A549 (cell line): Measurements from ENCODE around the gene ING5. TPM values are rescaled to one million over a fixed set of nuclear protein-coding genes. Genes with fewer than 3 reads are reported as not detected.

Experiments used
- ATAC-seq, 2 experiments: fragments of 200-7000 bp in 1 of 2; fragments of >200 bp in 1 of 2; cut with Nextera tagmentation in 1 of 2; cut with Tn5 transposase in 1 of 2; 3 replicates each; pipeline versions ENCODE4 v1.8.0 to v1.9.1; 2018 to 2020; ENCODE audit warnings: mild to moderate bottlenecking in 1 of 2, moderate library complexity in 1 of 2
- CTCF ChIA-PET: fragments of 300-600 bp; sonication (Branson Sonifier 250); formaldehyde crosslinking; extraction: SDS; loops from one replicate; lab custom pipeline; 2021; ENCODE audit warnings: antibody characterized with exemption, inconsistent platforms; lab: Yijun Ruan, JAX
- POLR2A ChIA-PET: fragments of 350-600 bp; formaldehyde crosslinking; extraction: SDS; loops from one replicate; lab custom pipeline; 2021; ENCODE audit warnings: antibody characterized with exemption, inconsistent platforms; lab: Yijun Ruan, JAX
- DNase-seq, 2 experiments: peaks; one replicate each; pipeline versions ENCODE4 v3.0.0 to v3.0.0-alpha.2; 2011 to 2016; ENCODE audit warnings: low read depth in 1 of 2, low spot score in 1 of 2
- FAIRE-seq: peaks from 2 replicates; lab custom pipeline; 2011; peaks lifted over from hg19 to GRCh38; lab: Jason Lieb, UNC
- H3K27ac ChIP-seq, 2 experiments: fragments of >200 bp; sonication (Bioruptor Twin); formaldehyde crosslinking; 3 replicates each; pipeline ENCODE4 v1.5.1; 2016 to 2017
- H3K4me1 ChIP-seq: fragments of >200 bp; sonication (Bioruptor Twin); formaldehyde crosslinking; 3 replicates; pipeline ENCODE4 v1.6.1; 2016
- H3K4me2 ChIP-seq: fragments of >200 bp; sonication (Bioruptor Twin); formaldehyde crosslinking; 3 replicates; pipeline ENCODE4 v1.6.1; 2016
- H3K4me3 ChIP-seq: fragments of >200 bp; sonication (Bioruptor Twin); formaldehyde crosslinking; 3 replicates; pipeline ENCODE4 v1.5.1; 2016
- H3K9me3 ChIP-seq: fragments of >200 bp; sonication (Bioruptor Twin); formaldehyde crosslinking; 3 replicates; pipeline ENCODE4 v1.6.1; 2016
- EP300 ChIP-seq, 2 experiments: fragments of >200 bp; sonication (Bioruptor Twin); formaldehyde crosslinking; IDR thresholded peaks; 2 replicates in 1 of 2; 3 replicates in 1 of 2; pipeline ENCODE4 v1.6.1; 2016 to 2017
- FOSL2 ChIP-seq, 2 experiments: fragments of 450-650 bp in 1 of 2; fragments of >200 bp in 1 of 2; sonication (Bioruptor Twin) in 1 of 2; formaldehyde crosslinking; IDR thresholded peaks; 2 replicates each; pipeline versions ENCODE4 v1.5.0 to v1.6.1; 2016 to 2020; ENCODE audit warnings: mild to moderate bottlenecking in 1 of 2, moderate library complexity in 1 of 2
- HDAC2 ChIP-seq: fragments of 200-600 bp; sonication (generic); IDR thresholded peaks from 2 replicates; pipeline ENCODE4 v1.6.1; 2016
- HOXA7 ChIP-seq: fragments of 250-450 bp; sonication (Bioruptor Pico); IDR thresholded peaks from 2 replicates; pipeline ENCODE4 v1.5.0; 2020; ENCODE audit warnings: mild to moderate bottlenecking, moderate library complexity
- JUN ChIP-seq, 2 experiments: fragments of >200 bp; sonication (Bioruptor Twin); formaldehyde crosslinking; IDR thresholded peaks; 2 replicates in 1 of 2; 3 replicates in 1 of 2; pipeline ENCODE4 v1.6.1; 2016 to 2017
- JUNB ChIP-seq: fragments of >200 bp; sonication (Bioruptor Twin); formaldehyde crosslinking; IDR thresholded peaks from 2 replicates; pipeline ENCODE4 v1.6.1; 2016
- MAZ ChIP-seq: fragments of 150-350 bp; IDR thresholded peaks from 2 replicates; pipeline ENCODE4 v1.6.1; 2014; ENCODE audit warnings: antibody characterized with exemption, low read depth, low read length, borderline replicate concordance
- NFE2L2 ChIP-seq: fragments of 150-350 bp; conservative IDR thresholded peaks from 2 replicates; pipeline ENCODE4 v1.6.1; 2014; ENCODE audit warnings: low read length
- POLR2AphosphoS2 ChIP-seq: conservative IDR thresholded peaks from 2 replicates; pipeline ENCODE4 v1.6.1; 2012; ENCODE audit warnings: low read length, improper control_type of control experiment, inconsistent platforms
- RAD21 ChIP-seq, 2 experiments: fragments of >200 bp in 1 of 2; sonication (Bioruptor Twin) in 1 of 2; formaldehyde crosslinking in 1 of 2; IDR thresholded peaks in 1 of 2; conservative IDR thresholded peaks in 1 of 2; 2 replicates in 1 of 2; 3 replicates in 1 of 2; pipeline ENCODE4 v1.6.1; 2012 to 2018; ENCODE audit warnings: inconsistent platforms in 1 of 2
- RCOR1 ChIP-seq: fragments of 150-350 bp; IDR thresholded peaks from 2 replicates; pipeline ENCODE4 v1.6.1; 2014; ENCODE audit warnings: antibody characterized with exemption, low read length, low read depth
- ZC3H11A ChIP-seq: fragments of 450-650 bp; IDR thresholded peaks from 2 replicates; pipeline ENCODE4 v1.6.1; 2014; ENCODE audit warnings: antibody characterized with exemption, mild to moderate bottlenecking
- ZNF302 ChIP-seq: fragments of 250-450 bp; sonication (Bioruptor Pico); IDR thresholded peaks from 2 replicates; pipeline ENCODE4 v1.9.0; 2021; ENCODE audit warnings: inconsistent platforms, mild to moderate bottlenecking, moderate library complexity
- WGBS: methylation state at CpG from one replicate; pipeline ENCODE4 v1.1.6; 2017; ENCODE audit errors: missing lambda C conversion rate; 5-methylcytosine and 5-hydroxymethylcytosine counted together
- polyA plus RNA-seq, 4 experiments: library from polyadenylated mRNA; depleted of rRNA in 3 of 4; stranded (reverse); fragments of >200 nt; fragmentation: RNase III in 1 of 4; extraction: RNeasy Plus Mini Kit Qiagen cat#74134 plus additional on column Dnase treatment in 1 of 4; gene quantifications; 2 replicates in 3 of 4; 3 replicates in 1 of 4; pipeline ENCODE4 v1.2.3, GENCODE V29; 2011 to 2017
- TF ChIP-seq, protein P1 (sequence below): fragments of 250-450 bp; sonication (Bioruptor Pico); IDR thresholded peaks from 2 replicates; pipeline ENCODE4 v1.5.0; 2021; ENCODE audit warnings: mild to moderate bottlenecking, moderate library complexity, borderline replicate concordance
- TF ChIP-seq, protein P2 (sequence below): fragments of 150-350 bp; IDR thresholded peaks from 2 replicates; pipeline ENCODE4 v1.6.1; 2014; ENCODE audit warnings: low read depth, mild to moderate bottlenecking, low read length
- TF ChIP-seq, protein P3 (sequence below): IDR thresholded peaks from 2 replicates; pipeline ENCODE4 v1.6.1; 2012; ENCODE audit warnings: low read depth, borderline replicate concordance
- TF ChIP-seq, protein P4 (sequence below): fragments of 200-600 bp; sonication (generic); IDR thresholded peaks from 2 replicates; pipeline ENCODE4 v1.6.1; 2016; ENCODE audit warnings: antibody characterized with exemption, mild to moderate bottlenecking, moderate library complexity
- TF ChIP-seq, protein P5 (sequence below): fragments of >200 bp; sonication (Bioruptor Twin); formaldehyde crosslinking; IDR thresholded peaks from 3 replicates; pipeline ENCODE4 v1.5.1; 2016

Gene ING5
- polyA plus RNA-seq, 2 of the 4 experiments (the other 2 are of a cell fraction), result 28.6 to 29.6 TPM

DNA sequence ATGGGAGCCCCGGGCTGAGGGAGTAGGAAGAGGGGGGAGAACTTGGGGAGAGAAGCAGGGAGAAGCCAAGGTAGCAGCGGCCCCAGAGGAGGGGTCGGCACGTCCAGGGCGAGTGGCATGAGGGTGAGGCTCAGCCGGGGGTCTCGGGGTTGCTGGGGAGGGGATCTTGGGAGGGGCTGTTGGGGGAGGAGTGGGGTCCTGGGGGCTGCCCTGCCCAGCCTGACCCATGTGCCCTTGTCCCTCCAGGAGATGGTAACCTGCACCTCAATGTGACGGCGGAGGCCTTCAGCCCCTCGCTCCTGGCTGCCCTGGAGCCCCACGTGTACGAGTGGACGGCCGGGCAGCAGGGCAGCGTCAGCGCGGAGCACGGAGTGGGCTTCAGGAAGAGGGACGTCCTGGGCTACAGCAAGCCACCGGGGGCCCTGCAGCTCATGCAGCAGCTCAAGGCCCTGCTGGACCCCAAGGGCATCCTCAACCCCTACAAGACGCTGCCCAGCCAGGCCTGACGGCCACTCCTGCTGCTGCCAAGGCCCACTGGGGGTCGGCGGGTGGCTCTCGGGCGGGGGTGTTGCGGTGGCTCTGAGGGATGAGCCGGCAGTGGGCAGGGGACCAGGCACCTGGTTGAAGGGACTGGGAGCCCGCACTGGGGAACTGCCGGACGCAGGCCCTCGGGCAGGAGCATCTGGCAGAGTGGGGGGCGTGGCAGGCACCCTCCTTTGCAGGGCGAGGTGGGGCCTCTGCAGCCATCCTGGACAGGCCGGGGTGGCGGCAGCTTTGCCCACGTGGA lies 65.8 kb downstream of the ING5 start:
- WGBS, result 80% methylated on average over 19 of the region's 37 CpGs
- ATAC-seq, result peak in 1 of 2 experiments; percentile 19; a peak in 2 of 6 replicates
- no peak for FAIRE-seq

More for the DNA sequence above, 65.8 kb downstream of the ING5 start:
- no peaks in the 10 kb centered on the region for H3K4me1 ChIP-seq
- no peak overlapping the region for H3K4me3 ChIP-seq
- POLR2A ChIA-PET, result no interaction called here
- H3K27ac ChIP-seq, result no peak overlapping the region
- CTCF ChIA-PET, result interaction anchor here (1.0 kb wide), 1 partner anchor 10 kb away, joined by 3 read pairs; no protein-coding TSS in a partner anchor
- no peaks in the 10 kb centered on the region for H3K9me3 ChIP-seq
- DNase-seq, result no peak
- H3K4me2 ChIP-seq, result no peak overlapping the region
- TF ChIP-seq RAD21 (conservative IDR thresholded peaks at IDR 0.05 in 1 of 2, IDR thresholded peaks at IDR 0.05 in 1 of 2) (no peak), HDAC2 (no peak), EP300 (IDR thresholded peaks at IDR 0.05) (no peak), JUNB (no peak), RCOR1 (no peak), HOXA7 (CRISPR knock-in tag) (no peak), MAZ (no peak), FOSL2 (IDR thresholded peaks at IDR 0.05) (no peak), FOSL2 (CRISPR knock-in tag; IDR thresholded peaks at IDR 0.05) (no peak), NFE2L2 (no peak), ZC3H11A (no peak), POLR2AphosphoS2 (no peak), ZNF302 (no peak), JUN (IDR thresholded peaks at IDR 0.05) (no peak)
- TF ChIP-seq, protein P1, sequence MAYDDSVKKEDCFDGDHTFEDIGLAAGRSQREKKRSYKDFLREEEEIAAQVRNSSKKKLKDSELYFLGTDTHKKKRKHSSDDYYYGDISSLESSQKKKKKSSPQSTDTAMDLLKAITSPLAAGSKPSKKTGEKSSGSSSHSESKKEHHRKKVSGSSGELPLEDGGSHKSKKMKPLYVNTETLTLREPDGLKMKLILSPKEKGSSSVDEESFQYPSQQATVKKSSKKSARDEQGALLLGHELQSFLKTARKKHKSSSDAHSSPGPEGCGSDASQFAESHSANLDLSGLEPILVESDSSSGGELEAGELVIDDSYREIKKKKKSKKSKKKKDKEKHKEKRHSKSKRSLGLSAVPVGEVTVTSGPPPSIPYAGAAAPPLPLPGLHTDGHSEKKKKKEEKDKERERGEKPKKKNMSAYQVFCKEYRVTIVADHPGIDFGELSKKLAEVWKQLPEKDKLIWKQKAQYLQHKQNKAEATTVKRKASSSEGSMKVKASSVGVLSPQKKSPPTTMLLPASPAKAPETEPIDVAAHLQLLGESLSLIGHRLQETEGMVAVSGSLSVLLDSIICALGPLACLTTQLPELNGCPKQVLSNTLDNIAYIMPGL, result no peak
- TF ChIP-seq, protein P2, sequence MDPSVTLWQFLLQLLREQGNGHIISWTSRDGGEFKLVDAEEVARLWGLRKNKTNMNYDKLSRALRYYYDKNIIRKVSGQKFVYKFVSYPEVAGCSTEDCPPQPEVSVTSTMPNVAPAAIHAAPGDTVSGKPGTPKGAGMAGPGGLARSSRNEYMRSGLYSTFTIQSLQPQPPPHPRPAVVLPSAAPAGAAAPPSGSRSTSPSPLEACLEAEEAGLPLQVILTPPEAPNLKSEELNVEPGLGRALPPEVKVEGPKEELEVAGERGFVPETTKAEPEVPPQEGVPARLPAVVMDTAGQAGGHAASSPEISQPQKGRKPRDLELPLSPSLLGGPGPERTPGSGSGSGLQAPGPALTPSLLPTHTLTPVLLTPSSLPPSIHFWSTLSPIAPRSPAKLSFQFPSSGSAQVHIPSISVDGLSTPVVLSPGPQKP, result no peak
- TF ChIP-seq, protein P3, sequence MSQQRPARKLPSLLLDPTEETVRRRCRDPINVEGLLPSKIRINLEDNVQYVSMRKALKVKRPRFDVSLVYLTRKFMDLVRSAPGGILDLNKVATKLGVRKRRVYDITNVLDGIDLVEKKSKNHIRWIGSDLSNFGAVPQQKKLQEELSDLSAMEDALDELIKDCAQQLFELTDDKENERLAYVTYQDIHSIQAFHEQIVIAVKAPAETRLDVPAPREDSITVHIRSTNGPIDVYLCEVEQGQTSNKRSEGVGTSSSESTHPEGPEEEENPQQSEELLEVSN, result no peak
- TF ChIP-seq, protein P4, sequence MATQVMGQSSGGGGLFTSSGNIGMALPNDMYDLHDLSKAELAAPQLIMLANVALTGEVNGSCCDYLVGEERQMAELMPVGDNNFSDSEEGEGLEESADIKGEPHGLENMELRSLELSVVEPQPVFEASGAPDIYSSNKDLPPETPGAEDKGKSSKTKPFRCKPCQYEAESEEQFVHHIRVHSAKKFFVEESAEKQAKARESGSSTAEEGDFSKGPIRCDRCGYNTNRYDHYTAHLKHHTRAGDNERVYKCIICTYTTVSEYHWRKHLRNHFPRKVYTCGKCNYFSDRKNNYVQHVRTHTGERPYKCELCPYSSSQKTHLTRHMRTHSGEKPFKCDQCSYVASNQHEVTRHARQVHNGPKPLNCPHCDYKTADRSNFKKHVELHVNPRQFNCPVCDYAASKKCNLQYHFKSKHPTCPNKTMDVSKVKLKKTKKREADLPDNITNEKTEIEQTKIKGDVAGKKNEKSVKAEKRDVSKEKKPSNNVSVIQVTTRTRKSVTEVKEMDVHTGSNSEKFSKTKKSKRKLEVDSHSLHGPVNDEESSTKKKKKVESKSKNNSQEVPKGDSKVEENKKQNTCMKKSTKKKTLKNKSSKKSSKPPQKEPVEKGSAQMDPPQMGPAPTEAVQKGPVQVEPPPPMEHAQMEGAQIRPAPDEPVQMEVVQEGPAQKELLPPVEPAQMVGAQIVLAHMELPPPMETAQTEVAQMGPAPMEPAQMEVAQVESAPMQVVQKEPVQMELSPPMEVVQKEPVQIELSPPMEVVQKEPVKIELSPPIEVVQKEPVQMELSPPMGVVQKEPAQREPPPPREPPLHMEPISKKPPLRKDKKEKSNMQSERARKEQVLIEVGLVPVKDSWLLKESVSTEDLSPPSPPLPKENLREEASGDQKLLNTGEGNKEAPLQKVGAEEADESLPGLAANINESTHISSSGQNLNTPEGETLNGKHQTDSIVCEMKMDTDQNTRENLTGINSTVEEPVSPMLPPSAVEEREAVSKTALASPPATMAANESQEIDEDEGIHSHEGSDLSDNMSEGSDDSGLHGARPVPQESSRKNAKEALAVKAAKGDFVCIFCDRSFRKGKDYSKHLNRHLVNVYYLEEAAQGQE, result no peak
- TF ChIP-seq, protein P5, sequence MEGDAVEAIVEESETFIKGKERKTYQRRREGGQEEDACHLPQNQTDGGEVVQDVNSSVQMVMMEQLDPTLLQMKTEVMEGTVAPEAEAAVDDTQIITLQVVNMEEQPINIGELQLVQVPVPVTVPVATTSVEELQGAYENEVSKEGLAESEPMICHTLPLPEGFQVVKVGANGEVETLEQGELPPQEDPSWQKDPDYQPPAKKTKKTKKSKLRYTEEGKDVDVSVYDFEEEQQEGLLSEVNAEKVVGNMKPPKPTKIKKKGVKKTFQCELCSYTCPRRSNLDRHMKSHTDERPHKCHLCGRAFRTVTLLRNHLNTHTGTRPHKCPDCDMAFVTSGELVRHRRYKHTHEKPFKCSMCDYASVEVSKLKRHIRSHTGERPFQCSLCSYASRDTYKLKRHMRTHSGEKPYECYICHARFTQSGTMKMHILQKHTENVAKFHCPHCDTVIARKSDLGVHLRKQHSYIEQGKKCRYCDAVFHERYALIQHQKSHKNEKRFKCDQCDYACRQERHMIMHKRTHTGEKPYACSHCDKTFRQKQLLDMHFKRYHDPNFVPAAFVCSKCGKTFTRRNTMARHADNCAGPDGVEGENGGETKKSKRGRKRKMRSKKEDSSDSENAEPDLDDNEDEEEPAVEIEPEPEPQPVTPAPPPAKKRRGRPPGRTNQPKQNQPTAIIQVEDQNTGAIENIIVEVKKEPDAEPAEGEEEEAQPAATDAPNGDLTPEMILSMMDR, result no peak
